K562 (cell line): Measurements from ENCODE around the gene USH1G. TPM values are rescaled to one million over a fixed set of nuclear protein-coding genes. Genes with fewer than 3 reads are reported as not detected.

ENCODE experiments used
- BCOR ChIP-seq: fragments of 450-650 bp; IDR thresholded peaks from 2 replicates; pipeline ENCODE4 v1.6.1; 2016
- ESRRA ChIP-seq: fragments of 450-650 bp; IDR thresholded peaks from 2 replicates; pipeline ENCODE4 v1.6.1; 2014; ENCODE audit warnings: low read depth, mild to moderate bottlenecking, moderate library complexity, borderline replicate concordance
- HDGF ChIP-seq: fragments of 450-650 bp; IDR thresholded peaks from 2 replicates; pipeline ENCODE4 v1.6.1; 2016
- HNRNPK ChIP-seq: fragments of 200-400 bp; formaldehyde crosslinking; IDR thresholded peaks from one replicate; pipeline ENCODE4 v1.6.1; 2018; ENCODE audit warnings: mild to moderate bottlenecking, low read depth, low read length; ENCODE audit not compliant: poor library complexity, severe bottlenecking
- PHF20 ChIP-seq: fragments of 450-650 bp; IDR thresholded peaks from 2 replicates; pipeline ENCODE4 v1.6.1; 2018; ENCODE audit not compliant: partially characterized antibody
- RUNX1 ChIP-seq: sonication (generic); IDR thresholded peaks from 2 replicates; pipeline ENCODE4 v1.6.1; 2016; ENCODE audit warnings: antibody characterized with exemption, low read depth
- SETDB1 ChIP-seq: IDR thresholded peaks from one replicate; pipeline ENCODE4 v1.6.1; 2012; ENCODE audit warnings: low read length, control low read depth, inconsistent platforms
- SMARCE1 ChIP-seq: fragments of 450-650 bp; IDR thresholded peaks from 2 replicates; pipeline ENCODE4 v1.7.1; 2016; ENCODE audit warnings: mild to moderate bottlenecking
- SUPT5H ChIP-seq: fragments of 450-650 bp; IDR thresholded peaks from 2 replicates; pipeline ENCODE4 v1.6.1; 2016
- TAF7 ChIP-seq: fragments of 450-650 bp; IDR thresholded peaks from 2 replicates; pipeline ENCODE4 v1.6.1; 2016; ENCODE audit warnings: missing genetic modification characterization, missing compliant biosample characterization
- TOE1 ChIP-seq, 2 experiments: fragments of 450-650 bp in 1 of 2; sonication (generic) in 1 of 2; formaldehyde crosslinking in 1 of 2; IDR thresholded peaks; 2 replicates each; pipeline versions ENCODE4 v1.7.1 to v1.8.0; 2016 to 2022; ENCODE audit warnings: borderline replicate concordance in 2 of 2, mild to moderate bottlenecking in 2 of 2, antibody characterized with exemption in 1 of 2, inconsistent platforms in 1 of 2, low read depth in 1 of 2, missing genetic modification reagents in 1 of 2, moderate library complexity in 1 of 2
- ZFX ChIP-seq: sonication (generic); formaldehyde crosslinking; IDR thresholded peaks from 2 replicates; pipeline ENCODE4 v1.8.0; 2022; ENCODE audit warnings: mild to moderate bottlenecking, missing genetic modification reagents, moderate library complexity
- ZNF184 ChIP-seq: sonication (generic); formaldehyde crosslinking; IDR thresholded peaks from 2 replicates; pipeline ENCODE4 v1.5.0; 2020; ENCODE audit warnings: missing genetic modification reagents
- ZNF347 ChIP-seq: fragments of 450-650 bp; formaldehyde crosslinking; IDR thresholded peaks from 2 replicates; pipeline ENCODE4 v1.4.0; 2020; ENCODE audit warnings: low read depth, mild to moderate bottlenecking, moderate library complexity
- ZNF583 ChIP-seq: fragments of 250-450 bp; sonication (Bioruptor Pico); IDR thresholded peaks from 2 replicates; pipeline ENCODE4 v1.4.0; 2020
- ZNF668 ChIP-seq: fragments of 250-450 bp; sonication (Bioruptor Pico); IDR thresholded peaks from 2 replicates; pipeline ENCODE4 v1.8.0; 2022; ENCODE audit warnings: mild to moderate bottlenecking, inconsistent platforms
- polyA plus RNA-seq, 8 experiments: library from polyadenylated mRNA; depleted of rRNA in 4 of 8; stranded (reverse) in 5 of 8; unstranded in 3 of 8; fragments of >200 nt; fragmentation: Nextera tagmentation in 2 of 8; fragmentation: Illumina TruSeq in 1 of 8; extraction: Ambion mirVana in 2 of 8; extraction: Trizol in 1 of 8; gene quantifications; 2 replicates each; pipeline versions ENCODE4 v1.2.1 to v1.2.3, GENCODE V29; 2011 to 2014; ENCODE audit warnings: inconsistent platforms in 1 of 8, missing spikeins in 1 of 8
- total RNA-seq, 7 experiments: library from RNA; depleted of rRNA in 6 of 7; stranded (reverse); fragments of >200 nt in 6 of 7; fragmentation: Illumina TruSeq in 2 of 7; extraction: Trizol in 2 of 7; gene quantifications; 2 replicates each; pipeline versions ENCODE4 v1.2.1 to v1.2.3, GENCODE V29; 2011 to 2021; ENCODE audit warnings: low replicate concordance in 1 of 7
- TF ChIP-seq, protein P1 (sequence below): sonication (generic); formaldehyde crosslinking; IDR thresholded peaks from 2 replicates; pipeline ENCODE4 v1.8.0; 2023; ENCODE audit warnings: missing genetic modification reagents, mild to moderate bottlenecking, borderline replicate concordance
- TF ChIP-seq, protein P2 (sequence below), 2 experiments: fragments of 450-650 bp; IDR thresholded peaks; 2 replicates each; pipeline ENCODE4 v1.6.1; 2016
- TF ChIP-seq, protein P3 (sequence below): IDR thresholded peaks from 2 replicates; pipeline ENCODE4 v1.6.1; 2014; ENCODE audit warnings: antibody characterized with exemption

USH1G gene
- total and polyA plus RNA-seq, 9 of the 15 experiments (the other 6 are each of a cell fraction or from before 2014, with no cell fraction given), result 0.22 to 1.00 (median 0.64) TPM; not detected in 2

DNA sequence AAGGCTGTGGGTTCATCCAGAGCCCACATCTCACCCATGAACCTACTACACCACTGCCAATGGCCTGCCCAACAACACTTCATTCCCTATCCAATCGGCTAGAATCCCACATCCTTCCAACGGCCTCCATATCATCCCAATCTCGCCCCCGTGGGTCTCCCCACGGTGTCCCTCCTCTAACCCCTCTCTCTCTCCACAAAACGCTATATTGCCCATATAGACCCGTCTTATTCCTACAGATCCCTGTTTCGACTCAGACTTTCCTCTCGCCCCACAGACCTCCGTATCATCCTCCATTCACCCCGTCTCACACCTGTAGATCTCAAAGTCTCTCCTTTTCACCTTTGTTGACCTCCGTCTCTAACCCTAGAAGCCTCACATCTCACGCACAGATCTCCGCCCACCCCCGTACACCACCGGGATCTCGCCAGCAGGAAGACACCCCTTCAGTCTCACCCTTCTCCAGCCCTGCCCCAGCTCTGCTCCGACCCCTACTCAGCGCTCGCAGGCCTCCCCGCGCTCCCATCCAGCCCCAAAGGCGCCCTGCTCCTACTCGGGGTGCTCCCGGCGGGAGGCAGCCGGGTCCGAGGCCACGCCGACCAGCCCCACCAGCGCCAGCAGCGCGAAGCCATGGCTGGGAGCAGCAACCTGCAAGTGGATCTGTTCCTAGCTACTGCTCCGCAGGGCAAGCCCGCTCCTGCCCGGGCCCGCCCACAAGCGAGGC lies 50.6 kb downstream of the USH1G start, which contains the start of gene FDXR (continued):
- TF ChIP-seq SMARCE1 (peak; percentile 57; the same call in 1 of the 2 replicates), PHF20 (peak; percentile 22), SETDB1 (no peak), SUPT5H (peak; percentile 92), ZNF668 (CRISPR knock-in tag) (no peak), TAF7 (tag) (peak; percentile 84), ESRRA (no peak), TOE1 (IDR thresholded peaks at IDR 0.05; ENCODE audit: borderline replicate concordance) (no peak), TOE1 (CRISPR knock-in tag; IDR thresholded peaks at IDR 0.05; ENCODE audit: borderline replicate concordance, low read depth) (no peak), HNRNPK (no peak), RUNX1 (no peak), ZNF184 (CRISPR knock-in tag) (no peak), BCOR (peak; percentile 60; the same call in 1 of the 2 replicates), ZNF347 (CRISPR knock-in tag) (no peak), ZNF583 (no peak), HDGF (0 out of 2 replicates have a peak, but pooled peaks have one; percentile 61), ZFX (CRISPR knock-in tag) (peak; percentile 41; the same call in 1 of the 2 replicates)
- TF ChIP-seq, protein P1, sequence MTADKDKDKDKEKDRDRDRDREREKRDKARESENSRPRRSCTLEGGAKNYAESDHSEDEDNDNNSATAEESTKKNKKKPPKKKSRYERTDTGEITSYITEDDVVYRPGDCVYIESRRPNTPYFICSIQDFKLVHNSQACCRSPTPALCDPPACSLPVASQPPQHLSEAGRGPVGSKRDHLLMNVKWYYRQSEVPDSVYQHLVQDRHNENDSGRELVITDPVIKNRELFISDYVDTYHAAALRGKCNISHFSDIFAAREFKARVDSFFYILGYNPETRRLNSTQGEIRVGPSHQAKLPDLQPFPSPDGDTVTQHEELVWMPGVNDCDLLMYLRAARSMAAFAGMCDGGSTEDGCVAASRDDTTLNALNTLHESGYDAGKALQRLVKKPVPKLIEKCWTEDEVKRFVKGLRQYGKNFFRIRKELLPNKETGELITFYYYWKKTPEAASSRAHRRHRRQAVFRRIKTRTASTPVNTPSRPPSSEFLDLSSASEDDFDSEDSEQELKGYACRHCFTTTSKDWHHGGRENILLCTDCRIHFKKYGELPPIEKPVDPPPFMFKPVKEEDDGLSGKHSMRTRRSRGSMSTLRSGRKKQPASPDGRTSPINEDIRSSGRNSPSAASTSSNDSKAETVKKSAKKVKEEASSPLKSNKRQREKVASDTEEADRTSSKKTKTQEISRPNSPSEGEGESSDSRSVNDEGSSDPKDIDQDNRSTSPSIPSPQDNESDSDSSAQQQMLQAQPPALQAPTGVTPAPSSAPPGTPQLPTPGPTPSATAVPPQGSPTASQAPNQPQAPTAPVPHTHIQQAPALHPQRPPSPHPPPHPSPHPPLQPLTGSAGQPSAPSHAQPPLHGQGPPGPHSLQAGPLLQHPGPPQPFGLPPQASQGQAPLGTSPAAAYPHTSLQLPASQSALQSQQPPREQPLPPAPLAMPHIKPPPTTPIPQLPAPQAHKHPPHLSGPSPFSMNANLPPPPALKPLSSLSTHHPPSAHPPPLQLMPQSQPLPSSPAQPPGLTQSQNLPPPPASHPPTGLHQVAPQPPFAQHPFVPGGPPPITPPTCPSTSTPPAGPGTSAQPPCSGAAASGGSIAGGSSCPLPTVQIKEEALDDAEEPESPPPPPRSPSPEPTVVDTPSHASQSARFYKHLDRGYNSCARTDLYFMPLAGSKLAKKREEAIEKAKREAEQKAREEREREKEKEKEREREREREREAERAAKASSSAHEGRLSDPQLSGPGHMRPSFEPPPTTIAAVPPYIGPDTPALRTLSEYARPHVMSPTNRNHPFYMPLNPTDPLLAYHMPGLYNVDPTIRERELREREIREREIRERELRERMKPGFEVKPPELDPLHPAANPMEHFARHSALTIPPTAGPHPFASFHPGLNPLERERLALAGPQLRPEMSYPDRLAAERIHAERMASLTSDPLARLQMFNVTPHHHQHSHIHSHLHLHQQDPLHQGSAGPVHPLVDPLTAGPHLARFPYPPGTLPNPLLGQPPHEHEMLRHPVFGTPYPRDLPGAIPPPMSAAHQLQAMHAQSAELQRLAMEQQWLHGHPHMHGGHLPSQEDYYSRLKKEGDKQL (CRISPR knock-in tag), result no peak
- TF ChIP-seq, protein P2, sequence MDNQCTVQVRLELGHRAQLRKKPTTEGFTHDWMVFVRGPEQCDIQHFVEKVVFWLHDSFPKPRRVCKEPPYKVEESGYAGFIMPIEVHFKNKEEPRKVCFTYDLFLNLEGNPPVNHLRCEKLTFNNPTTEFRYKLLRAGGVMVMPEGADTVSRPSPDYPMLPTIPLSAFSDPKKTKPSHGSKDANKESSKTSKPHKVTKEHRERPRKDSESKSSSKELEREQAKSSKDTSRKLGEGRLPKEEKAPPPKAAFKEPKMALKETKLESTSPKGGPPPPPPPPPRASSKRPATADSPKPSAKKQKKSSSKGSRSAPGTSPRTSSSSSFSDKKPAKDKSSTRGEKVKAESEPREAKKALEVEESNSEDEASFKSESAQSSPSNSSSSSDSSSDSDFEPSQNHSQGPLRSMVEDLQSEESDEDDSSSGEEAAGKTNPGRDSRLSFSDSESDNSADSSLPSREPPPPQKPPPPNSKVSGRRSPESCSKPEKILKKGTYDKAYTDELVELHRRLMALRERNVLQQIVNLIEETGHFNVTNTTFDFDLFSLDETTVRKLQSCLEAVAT (IDR thresholded peaks at IDR 0.05), result peak; percentile 63 to 68; a peak in 1 of 4 replicates
- TF ChIP-seq, protein P3, sequence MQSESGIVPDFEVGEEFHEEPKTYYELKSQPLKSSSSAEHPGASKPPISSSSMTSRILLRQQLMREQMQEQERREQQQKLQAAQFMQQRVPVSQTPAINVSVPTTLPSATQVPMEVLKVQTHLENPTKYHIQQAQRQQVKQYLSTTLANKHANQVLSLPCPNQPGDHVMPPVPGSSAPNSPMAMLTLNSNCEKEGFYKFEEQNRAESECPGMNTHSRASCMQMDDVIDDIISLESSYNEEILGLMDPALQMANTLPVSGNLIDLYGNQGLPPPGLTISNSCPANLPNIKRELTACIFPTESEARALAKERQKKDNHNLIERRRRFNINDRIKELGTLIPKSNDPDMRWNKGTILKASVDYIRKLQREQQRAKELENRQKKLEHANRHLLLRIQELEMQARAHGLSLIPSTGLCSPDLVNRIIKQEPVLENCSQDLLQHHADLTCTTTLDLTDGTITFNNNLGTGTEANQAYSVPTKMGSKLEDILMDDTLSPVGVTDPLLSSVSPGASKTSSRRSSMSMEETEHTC, result no peak
